ENCODE measurements around the gene TOP1.

Gene TOP1

DNA sequence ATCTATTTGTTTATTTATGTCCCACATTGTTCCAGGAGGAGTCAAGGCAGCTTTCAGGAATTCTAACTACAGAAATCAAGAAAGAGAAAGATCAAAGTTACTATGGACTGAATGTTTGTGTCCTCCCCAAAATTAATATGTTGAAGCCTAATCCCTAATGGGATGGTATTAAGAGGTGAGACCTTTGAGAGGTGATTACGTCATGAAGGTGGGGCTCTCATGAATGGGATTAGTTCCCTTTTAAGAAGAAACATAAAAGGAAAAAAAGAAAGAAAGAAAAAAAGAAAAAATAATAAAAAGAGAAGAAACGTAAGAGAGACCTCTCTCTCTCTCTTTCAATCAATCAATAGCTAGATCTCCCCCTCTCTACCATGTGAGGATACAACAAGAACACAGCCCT is 44.7 kb upstream of the TOP1 start:
- ChIA-PET POLR2A (no interaction called here), CTCF (no interaction called here)
- DNase-seq (ENCODE audit: extremely low spot score) = no peak
- TF ChIP-seq NFRKB (IDR thresholded peaks at IDR 0.05) = no peak
- TF ChIP-seq LEF1 (IDR thresholded peaks at IDR 0.05; ENCODE audit: borderline replicate concordance) = no peak
- TF ChIP-seq SUZ12 (IDR thresholded peaks at IDR 0.05) = no peak
- no peak for TF ChIP-seq ARNT (IDR thresholded peaks at IDR 0.05)
- TF ChIP-seq SP1 (IDR thresholded peaks at IDR 0.05) = no peak
- TF ChIP-seq FOXK2 (IDR thresholded peaks at IDR 0.05) = no peak
- no peak for TF ChIP-seq FOXM1 (IDR thresholded peaks at IDR 0.05; ENCODE audit: borderline replicate concordance)
- TF ChIP-seq, protein P1, sequence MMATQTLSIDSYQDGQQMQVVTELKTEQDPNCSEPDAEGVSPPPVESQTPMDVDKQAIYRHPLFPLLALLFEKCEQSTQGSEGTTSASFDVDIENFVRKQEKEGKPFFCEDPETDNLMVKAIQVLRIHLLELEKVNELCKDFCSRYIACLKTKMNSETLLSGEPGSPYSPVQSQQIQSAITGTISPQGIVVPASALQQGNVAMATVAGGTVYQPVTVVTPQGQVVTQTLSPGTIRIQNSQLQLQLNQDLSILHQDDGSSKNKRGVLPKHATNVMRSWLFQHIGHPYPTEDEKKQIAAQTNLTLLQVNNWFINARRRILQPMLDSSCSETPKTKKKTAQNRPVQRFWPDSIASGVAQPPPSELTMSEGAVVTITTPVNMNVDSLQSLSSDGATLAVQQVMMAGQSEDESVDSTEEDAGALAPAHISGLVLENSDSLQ (IDR thresholded peaks at IDR 0.05) = no peak
- no peak for TF ChIP-seq FOXA1 (IDR thresholded peaks at IDR 0.05)
- TF ChIP-seq L3MBTL2 (conservative IDR thresholded peaks at IDR 0.05) = no peak
- TF ChIP-seq ZNF384 (IDR thresholded peaks at IDR 0.05) = no peak
- no peak for TF ChIP-seq BHLHE40 (IDR thresholded peaks at IDR 0.05; ENCODE audit: borderline replicate concordance)
- no peak for TF ChIP-seq CTBP1 (IDR thresholded peaks at IDR 0.05; ENCODE audit: borderline replicate concordance)
- no peak for TF ChIP-seq ELF4 (IDR thresholded peaks at IDR 0.05)
- no peak for TF ChIP-seq HDGF (IDR thresholded peaks at IDR 0.05; ENCODE audit: borderline replicate concordance)
- no peak for TF ChIP-seq TARDBP (IDR thresholded peaks at IDR 0.05)

DNA sequence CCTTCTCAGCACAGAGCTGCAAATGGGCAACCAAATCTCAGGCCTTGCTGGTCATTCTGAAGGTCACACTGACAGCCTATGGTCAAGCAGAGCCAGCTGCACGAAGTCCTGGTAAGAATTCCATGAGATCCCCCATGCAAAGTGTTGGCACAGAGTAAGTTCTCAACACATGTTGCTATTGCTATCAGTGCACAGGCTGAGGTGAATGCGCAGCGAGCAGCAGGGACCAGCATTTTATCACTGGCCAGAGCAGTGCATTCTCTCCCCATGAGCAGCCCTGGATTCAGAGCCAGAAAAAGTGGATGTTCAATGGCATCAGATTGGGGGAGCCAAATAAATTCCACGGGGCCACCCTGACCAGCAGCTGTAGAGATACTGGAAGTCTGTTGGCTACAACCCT is 44.1 kb upstream of the TOP1 start:
- no peak for DNase-seq (ENCODE audit: extremely low spot score)
- ChIA-PET CTCF (no interaction called here), POLR2A (no interaction called here)
- TF ChIP-seq ZNF384 (IDR thresholded peaks at IDR 0.05) = no peak
- TF ChIP-seq SP1 (IDR thresholded peaks at IDR 0.05) = no peak
- no peak for TF ChIP-seq L3MBTL2 (conservative IDR thresholded peaks at IDR 0.05)

DNA sequence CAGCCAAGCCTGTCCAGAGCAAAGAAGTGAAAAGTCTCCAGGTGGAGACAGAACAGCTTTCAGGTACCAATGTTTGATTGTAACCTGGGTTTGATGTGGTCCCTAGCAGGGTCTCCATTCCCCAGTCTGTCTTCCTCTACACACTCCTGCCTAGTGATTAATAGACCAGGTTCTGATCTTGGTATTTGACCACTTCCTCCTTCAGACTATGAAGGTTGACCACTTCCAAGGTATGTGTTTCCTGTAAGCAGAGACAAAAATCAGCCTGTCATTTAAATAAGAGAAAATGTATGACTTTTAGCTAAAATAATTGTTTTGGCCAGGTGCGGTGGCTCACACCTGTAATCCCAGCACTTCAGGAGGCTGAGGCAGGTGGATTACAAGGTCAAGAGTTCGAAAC is 41.8 kb upstream of the TOP1 start:
- CTCF ChIA-PET = no interaction called here
- TF ChIP-seq NFRKB (IDR thresholded peaks at IDR 0.05) (no peak), LEF1 (IDR thresholded peaks at IDR 0.05; ENCODE audit: borderline replicate concordance) (no peak), FOXK2 (IDR thresholded peaks at IDR 0.05) (no peak), HDGF (IDR thresholded peaks at IDR 0.05; ENCODE audit: borderline replicate concordance) (no peak), CTBP1 (IDR thresholded peaks at IDR 0.05; ENCODE audit: borderline replicate concordance) (no peak), FOXA1 (IDR thresholded peaks at IDR 0.05) (no peak), SUZ12 (IDR thresholded peaks at IDR 0.05) (no peak), ARNT (IDR thresholded peaks at IDR 0.05) (no peak), ELF4 (IDR thresholded peaks at IDR 0.05) (no peak), TARDBP (IDR thresholded peaks at IDR 0.05) (no peak), BHLHE40 (IDR thresholded peaks at IDR 0.05; ENCODE audit: borderline replicate concordance) (no peak), FOXM1 (IDR thresholded peaks at IDR 0.05; ENCODE audit: borderline replicate concordance) (no peak)
- TF ChIP-seq, protein P1 (IDR thresholded peaks at IDR 0.05) = no peak

DNA sequence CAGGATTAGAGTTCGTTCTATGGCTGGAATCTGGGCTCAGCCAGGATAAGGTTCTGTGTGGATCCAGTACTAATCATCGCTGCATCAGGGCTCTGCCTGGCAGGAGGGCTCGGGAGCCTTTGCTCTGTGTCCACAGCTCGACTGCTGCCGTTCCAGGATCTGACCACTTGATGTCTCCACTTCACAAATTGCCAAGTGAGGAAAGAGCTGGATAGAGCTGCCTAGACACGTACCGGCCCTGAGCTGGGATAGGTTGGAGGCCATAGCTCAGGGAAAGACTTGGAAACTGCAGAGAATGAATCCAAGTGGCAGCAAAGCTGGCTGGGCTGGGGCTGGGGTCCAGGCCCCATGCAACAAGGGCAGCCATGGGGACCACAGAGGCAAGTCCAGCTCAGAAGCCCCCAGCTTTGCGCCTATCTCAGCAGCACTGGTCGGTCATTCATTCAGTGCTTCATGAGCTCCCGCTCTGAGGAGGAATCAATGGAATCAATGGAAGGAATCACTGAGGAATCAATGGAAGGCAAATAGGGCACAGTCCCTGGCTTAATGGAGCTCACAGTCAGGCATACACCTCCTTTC is 38.0 kb upstream of the TOP1 start:
- DNase-seq (ENCODE audit: extremely low spot score) = peak; percentile 88
- ChIA-PET POLR2A (interaction anchor here (0.7 to 2.0 kb wide), 5 partner anchors 19 to 40 kb away, joined by 3 to 7 read pairs (median 3); partner anchors contain the start of gene TOP1), CTCF (interaction anchor here (0.6 to 2.4 kb wide), 22 partner anchors 15 to 182 kb away, joined by 3 to 21 read pairs (median 4); no protein-coding TSS in a partner anchor)
- no peak for TF ChIP-seq HDGF (IDR thresholded peaks at IDR 0.05; ENCODE audit: borderline replicate concordance)

More for the DNA sequence above, 41.8 kb upstream of the TOP1 start:
- POLR2A ChIA-PET = no interaction called here
- no peak for DNase-seq (ENCODE audit: extremely low spot score)

DNA sequence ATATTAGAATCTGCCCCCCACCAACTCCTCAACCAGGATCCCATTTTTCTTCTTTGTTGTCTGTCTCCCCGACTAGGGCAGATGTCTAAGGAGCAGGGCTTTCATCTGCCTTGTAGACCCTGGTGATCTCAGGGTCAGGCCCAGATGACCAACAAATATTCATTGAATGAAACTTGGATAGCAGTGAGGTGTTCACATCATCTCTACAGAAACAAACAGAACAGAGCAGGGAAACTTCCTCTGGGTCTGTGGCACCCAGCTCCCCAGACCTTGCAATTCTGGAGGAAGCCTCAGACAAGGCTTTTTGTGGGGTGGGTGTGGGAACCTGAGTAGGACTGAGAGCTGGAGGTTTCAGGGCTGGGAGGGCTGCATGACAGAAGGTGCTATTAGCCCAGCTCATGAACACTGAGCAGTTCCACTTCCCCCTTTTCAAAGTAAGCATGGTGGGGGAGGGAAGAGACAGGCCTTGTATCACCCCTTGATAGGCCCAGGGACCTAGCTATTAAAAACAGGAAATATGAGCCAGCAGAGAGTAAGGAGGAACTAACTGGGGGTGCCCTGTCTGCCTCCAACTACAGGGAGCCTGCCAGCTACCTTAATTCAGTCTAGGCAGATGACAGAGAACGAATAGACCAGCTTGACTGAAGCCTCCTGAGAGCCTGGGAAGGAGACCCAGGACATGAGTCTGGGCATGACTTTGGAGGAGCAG is 37.3 kb upstream of the TOP1 start:
- ChIA-PET CTCF (interaction anchor here (0.6 to 2.4 kb wide), 23 partner anchors 14 to 181 kb away, joined by 3 to 21 read pairs (median 5); no protein-coding TSS in a partner anchor), POLR2A (interaction anchor here (0.8 to 2.0 kb wide), 6 partner anchors 18 to 40 kb away, joined by 3 to 7 read pairs (median 4); partner anchors contain the start of gene TOP1)
- no peak for DNase-seq (ENCODE audit: extremely low spot score)
- TF ChIP-seq NFRKB (IDR thresholded peaks at IDR 0.05) = no peak
- no peak for TF ChIP-seq BHLHE40 (IDR thresholded peaks at IDR 0.05; ENCODE audit: borderline replicate concordance)
- no peak for TF ChIP-seq ARNT (IDR thresholded peaks at IDR 0.05)

DNA sequence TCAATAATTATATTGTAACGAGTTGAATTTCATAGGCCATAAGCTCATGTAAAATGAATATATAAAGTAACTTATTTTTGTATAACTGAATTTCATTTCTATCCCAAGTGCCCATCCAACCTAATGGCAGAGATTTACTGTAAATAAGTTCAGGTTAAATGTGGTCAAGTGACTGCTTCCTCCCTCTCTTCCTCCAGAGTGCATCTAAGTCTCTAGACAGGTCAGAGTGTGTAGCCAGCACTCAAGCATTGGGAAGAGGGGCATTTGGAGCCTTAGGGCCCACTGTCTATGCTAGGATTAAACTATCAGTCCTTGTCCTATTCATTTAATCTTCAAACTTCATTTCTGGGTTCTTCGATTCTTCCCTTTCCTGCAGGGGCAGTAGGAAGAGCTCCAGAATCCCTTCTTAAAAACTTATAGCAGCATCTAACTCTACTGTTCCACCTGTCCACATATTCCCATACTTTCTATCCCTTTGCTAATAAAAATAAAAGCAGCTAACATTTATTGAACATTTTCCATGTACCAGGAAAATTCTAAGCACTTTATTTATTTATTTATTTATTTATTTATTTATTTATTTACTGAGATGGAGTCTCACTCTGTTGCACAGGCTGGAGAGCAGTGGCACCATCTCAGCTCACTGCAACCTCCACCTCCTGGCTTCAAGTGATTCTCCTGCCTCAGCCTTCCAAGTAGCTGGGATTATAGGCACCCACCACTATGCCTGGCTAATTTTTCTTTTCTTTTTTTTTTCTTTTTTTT is 36.1 kb upstream of the TOP1 start:
- ChIA-PET POLR2A (interaction anchor here (0.8 to 1.1 kb wide), 2 partner anchors 21 to 37 kb away, joined by 3 to 4 read pairs; no protein-coding TSS in a partner anchor), CTCF (interaction anchor here (0.7 to 2.4 kb wide), 6 partner anchors 39 to 144 kb away, joined by 3 to 21 read pairs (median 5); no protein-coding TSS in a partner anchor)
- TF ChIP-seq SP1 (IDR thresholded peaks at IDR 0.05) = no peak
- TF ChIP-seq BHLHE40 (IDR thresholded peaks at IDR 0.05; ENCODE audit: borderline replicate concordance) = no peak
- no peak for TF ChIP-seq NFRKB (IDR thresholded peaks at IDR 0.05)
- no peak for DNase-seq (ENCODE audit: extremely low spot score)
